Glutamatergic neuron (in vitro differentiated cells): ENCODE data around the gene REPS1. TPM values are rescaled to one million over a fixed set of nuclear protein-coding genes. Genes with fewer than 3 reads are reported as not detected.

Experiments
- DNase-seq: peaks from one replicate; pipeline ENCODE4 v3.0.0; 2022
- H3K27ac Mint-ChIP-seq: one replicate; pipeline ENCODE4 v1.8.0; 2020; ENCODE audit warnings: mild to moderate bottlenecking, mixed read lengths, inconsistent platforms; ENCODE audit not compliant: unreplicated experiment
- H3K27me3 Mint-ChIP-seq: one replicate; pipeline ENCODE4 v1.8.0; 2020; ENCODE audit warnings: mild to moderate bottlenecking, moderate library complexity, mixed read lengths, inconsistent platforms; ENCODE audit not compliant: unreplicated experiment
- H3K36me3 Mint-ChIP-seq: one replicate; pipeline ENCODE4 v1.8.0; 2020; ENCODE audit warnings: mild to moderate bottlenecking, mixed read lengths, inconsistent platforms; ENCODE audit not compliant: unreplicated experiment
- H3K4me1 Mint-ChIP-seq: one replicate; pipeline ENCODE4 v1.8.0; 2020; ENCODE audit warnings: mild to moderate bottlenecking, low read depth, mixed read lengths, inconsistent platforms; ENCODE audit not compliant: unreplicated experiment
- H3K4me3 Mint-ChIP-seq: one replicate; pipeline ENCODE4 v1.8.0; 2020; ENCODE audit warnings: mild to moderate bottlenecking, mixed read lengths, inconsistent platforms; ENCODE audit not compliant: unreplicated experiment
- H3K9me3 Mint-ChIP-seq: one replicate; pipeline ENCODE4 v1.8.0; 2020; ENCODE audit warnings: mild to moderate bottlenecking, moderate library complexity, mixed read lengths, inconsistent platforms; ENCODE audit not compliant: unreplicated experiment
- total RNA-seq: library from RNA; stranded (reverse); fragmentation: NEBNext Ultra II Directional; extraction: Animal tissue kit (Norgen Biotek cat#: 25700); gene quantifications from one replicate; pipeline ENCODE4 v1.2.1, GENCODE V29; 2021; ENCODE audit not compliant: unreplicated experiment
- TF ChIP-seq, protein P1 (sequence below): fragments of 200-600 bp; sonication (generic); IDR thresholded peaks from one replicate; pipeline ENCODE4 v1.5.0; 2021; ENCODE audit not compliant: partially characterized antibody, unreplicated experiment

Gene REPS1
- total RNA-seq, 1 donor from 2014 or later, result 103 TPM

DNA sequence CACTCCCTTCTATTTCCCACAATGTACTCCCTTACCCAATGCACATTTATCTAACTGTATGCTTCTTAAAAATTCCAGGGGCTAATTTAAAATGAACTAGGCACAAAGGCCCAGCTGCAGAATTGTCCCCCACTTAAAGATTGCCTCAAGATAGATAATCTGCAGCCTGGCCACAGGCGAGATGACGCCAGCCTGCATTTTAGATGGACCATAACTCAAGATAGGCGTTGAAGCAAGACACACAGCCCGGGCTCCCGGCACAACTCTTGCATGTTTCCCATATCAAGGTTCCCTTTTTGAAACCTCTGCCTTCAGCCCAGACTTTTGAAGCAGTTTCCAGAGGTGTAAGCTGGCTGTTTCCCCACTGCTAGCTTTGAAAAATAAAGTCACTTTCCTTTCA, 3.2 kb upstream of the REPS1 start:
- TF ChIP-seq, protein P1, sequence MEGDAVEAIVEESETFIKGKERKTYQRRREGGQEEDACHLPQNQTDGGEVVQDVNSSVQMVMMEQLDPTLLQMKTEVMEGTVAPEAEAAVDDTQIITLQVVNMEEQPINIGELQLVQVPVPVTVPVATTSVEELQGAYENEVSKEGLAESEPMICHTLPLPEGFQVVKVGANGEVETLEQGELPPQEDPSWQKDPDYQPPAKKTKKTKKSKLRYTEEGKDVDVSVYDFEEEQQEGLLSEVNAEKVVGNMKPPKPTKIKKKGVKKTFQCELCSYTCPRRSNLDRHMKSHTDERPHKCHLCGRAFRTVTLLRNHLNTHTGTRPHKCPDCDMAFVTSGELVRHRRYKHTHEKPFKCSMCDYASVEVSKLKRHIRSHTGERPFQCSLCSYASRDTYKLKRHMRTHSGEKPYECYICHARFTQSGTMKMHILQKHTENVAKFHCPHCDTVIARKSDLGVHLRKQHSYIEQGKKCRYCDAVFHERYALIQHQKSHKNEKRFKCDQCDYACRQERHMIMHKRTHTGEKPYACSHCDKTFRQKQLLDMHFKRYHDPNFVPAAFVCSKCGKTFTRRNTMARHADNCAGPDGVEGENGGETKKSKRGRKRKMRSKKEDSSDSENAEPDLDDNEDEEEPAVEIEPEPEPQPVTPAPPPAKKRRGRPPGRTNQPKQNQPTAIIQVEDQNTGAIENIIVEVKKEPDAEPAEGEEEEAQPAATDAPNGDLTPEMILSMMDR, result no peak
- no peak overlapping the region for H3K27ac Mint-ChIP-seq
- peaks cover 2% of the 10 kb centered on the region for H3K27me3 Mint-ChIP-seq
- no peak for DNase-seq
- H3K36me3 Mint-ChIP-seq, result no peaks in the 10 kb centered on the region
- peaks cover 3% of the 10 kb centered on the region for H3K4me1 Mint-ChIP-seq
- H3K4me3 Mint-ChIP-seq, result no peak overlapping the region
- peaks cover 9% of the 10 kb centered on the region for H3K9me3 Mint-ChIP-seq

DNA sequence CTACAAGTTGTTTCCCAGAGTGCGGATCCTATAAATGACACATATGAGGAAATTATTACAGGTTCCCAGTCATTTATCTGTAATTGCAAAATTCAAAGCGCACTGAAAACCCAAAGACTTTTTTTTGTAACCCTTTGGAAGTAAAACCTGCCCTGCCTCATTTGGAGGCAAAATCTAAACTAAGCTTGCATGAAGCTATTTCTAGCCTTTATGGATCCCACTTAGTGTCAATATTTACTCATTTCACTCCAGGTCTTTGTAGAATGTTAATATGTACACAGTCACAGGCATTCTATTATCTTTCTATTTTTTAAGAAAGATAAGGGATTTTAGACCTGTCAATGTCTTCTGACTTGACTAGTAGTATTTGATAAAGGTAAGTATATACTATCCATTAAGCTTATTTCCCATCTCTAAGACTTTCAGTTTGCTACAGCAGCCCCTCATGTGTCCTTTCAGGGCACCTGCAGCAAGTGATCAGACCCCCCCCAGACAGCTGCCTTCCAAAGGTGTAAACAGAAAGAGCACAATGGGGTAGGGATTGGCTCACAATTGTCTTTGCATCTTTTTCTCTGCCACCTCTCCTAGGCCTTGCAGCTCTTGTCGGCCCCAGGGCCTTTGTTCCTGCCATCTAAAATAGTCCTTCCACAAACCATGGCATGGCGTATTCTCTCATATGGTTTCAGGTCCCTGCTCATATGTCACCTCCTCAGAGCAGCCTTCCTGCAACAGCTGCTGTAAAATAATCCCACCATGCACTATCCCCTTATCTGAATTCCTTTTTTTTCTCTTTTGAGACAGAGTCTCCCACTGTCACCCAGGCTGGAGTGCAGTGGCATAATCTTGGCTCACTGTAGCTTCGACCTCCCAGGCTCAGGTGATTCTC, 1.3 kb upstream of the REPS1 start:
- TF ChIP-seq, protein P1, result no peak
- no peak for DNase-seq
- peaks cover 6% of the 10 kb centered on the region for H3K4me1 Mint-ChIP-seq
- peaks cover 2% of the 10 kb centered on the region for H3K27me3 Mint-ChIP-seq
- H3K9me3 Mint-ChIP-seq, result peaks cover 9% of the 10 kb centered on the region
- no peak overlapping the region for H3K4me3 Mint-ChIP-seq
- H3K27ac Mint-ChIP-seq, result no peak overlapping the region
- no peaks in the 10 kb centered on the region for H3K36me3 Mint-ChIP-seq

DNA sequence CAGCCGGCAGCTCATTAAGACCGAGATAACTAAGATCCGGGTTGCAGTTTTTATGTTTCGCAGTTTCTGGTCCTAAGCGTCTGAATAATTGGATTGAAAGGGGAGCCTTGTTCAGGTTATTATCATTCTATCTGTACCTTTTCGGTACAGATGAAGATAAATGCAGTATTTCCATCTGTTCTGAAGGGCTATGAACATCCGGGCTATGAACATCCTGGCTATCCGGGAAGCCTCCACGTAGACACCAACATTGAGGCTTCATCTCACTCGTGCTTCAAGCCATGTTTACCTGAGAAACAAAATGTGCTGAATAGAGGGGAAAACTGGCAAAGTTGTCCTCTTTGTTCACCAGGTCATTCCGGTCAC, 399 bp upstream of the REPS1 start:
- H3K4me1 Mint-ChIP-seq, result peaks cover 6% of the 10 kb centered on the region
- H3K4me3 Mint-ChIP-seq, result peak overlapping the region; percentile 81
- H3K36me3 Mint-ChIP-seq, result no peaks in the 10 kb centered on the region
- H3K27me3 Mint-ChIP-seq, result peaks cover 2% of the 10 kb centered on the region
- peaks cover 9% of the 10 kb centered on the region for H3K9me3 Mint-ChIP-seq
- peak overlapping the region; percentile 91 for H3K27ac Mint-ChIP-seq
- no peak for DNase-seq
- TF ChIP-seq, protein P1, result peak; percentile 27

DNA sequence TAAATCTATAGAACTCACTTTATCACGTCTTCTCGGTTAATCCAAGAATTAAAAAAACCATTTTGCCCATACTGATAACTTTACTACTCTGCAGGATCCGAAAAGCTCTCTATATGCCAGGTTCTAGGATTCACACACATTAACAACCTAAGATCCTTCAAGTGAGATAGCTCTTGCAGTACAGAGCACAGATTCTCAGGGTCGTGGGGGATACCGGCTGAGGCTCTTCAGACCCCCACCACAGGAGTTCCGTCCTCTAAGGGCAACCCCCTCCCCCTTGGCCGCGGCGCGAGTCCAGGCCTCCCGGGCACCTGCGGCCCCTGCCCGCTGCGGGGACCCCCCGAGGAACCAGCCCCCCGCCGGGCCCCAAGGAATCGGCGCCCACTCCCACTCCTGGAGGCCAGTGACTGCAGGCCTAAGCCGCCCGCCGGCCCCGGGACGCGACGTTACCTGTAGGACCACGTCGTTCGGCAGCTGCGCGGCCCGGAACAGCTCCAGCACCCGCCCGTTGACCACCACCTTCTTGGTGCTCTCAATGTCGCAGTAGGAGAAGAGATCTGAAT, 892 bp downstream of the REPS1 start:
- H3K9me3 Mint-ChIP-seq, result peaks cover 9% of the 10 kb centered on the region
- TF ChIP-seq, protein P1, result no peak
- peak overlapping the region; percentile 69 for H3K27ac Mint-ChIP-seq
- H3K4me3 Mint-ChIP-seq, result peak overlapping the region; percentile 82
- H3K36me3 Mint-ChIP-seq, result no peaks in the 10 kb centered on the region
- H3K4me1 Mint-ChIP-seq, result peaks cover 6% of the 10 kb centered on the region
- H3K27me3 Mint-ChIP-seq, result peaks cover 2% of the 10 kb centered on the region
- peak; percentile 47 for DNase-seq

DNA sequence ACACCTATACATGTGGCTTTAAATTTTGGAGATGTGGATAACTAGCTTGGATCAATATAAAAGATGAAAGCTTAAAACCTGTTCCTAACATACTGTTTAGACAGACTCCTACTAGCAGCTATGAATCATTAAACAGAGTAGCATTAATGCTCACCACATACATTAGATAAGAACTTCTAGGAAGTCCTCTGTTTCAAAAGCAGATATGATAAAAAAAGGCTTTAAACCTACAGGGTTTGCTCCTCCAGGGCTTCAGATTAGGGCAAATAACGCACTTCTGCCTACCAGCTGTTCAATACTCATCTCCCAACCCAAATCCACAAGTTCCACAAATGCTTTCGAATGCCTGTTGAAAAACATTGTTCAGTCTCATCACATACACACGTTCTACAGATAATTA, 1.5 kb downstream of the REPS1 start:
- TF ChIP-seq, protein P1, result no peak
- H3K9me3 Mint-ChIP-seq, result peaks cover 9% of the 10 kb centered on the region
- H3K4me1 Mint-ChIP-seq, result peaks cover 7% of the 10 kb centered on the region
- no peak for DNase-seq
- peaks cover 2% of the 10 kb centered on the region for H3K27me3 Mint-ChIP-seq
- no peaks in the 10 kb centered on the region for H3K36me3 Mint-ChIP-seq
- H3K27ac Mint-ChIP-seq, result peak overlapping the region; percentile 59
- no peak overlapping the region for H3K4me3 Mint-ChIP-seq
